HG03045 (cell line): Measurements from ENCODE around the gene CFAP119.

ENCODE experiments used
- ATAC-seq: cut with Tn5 transposase; IDR thresholded peaks from one replicate; pipeline ENCODE4 v1.9.1; 2021; ENCODE audit warnings: mild to moderate bottlenecking, moderate library complexity; ENCODE audit not compliant: unreplicated experiment

CFAP119 gene

DNA sequence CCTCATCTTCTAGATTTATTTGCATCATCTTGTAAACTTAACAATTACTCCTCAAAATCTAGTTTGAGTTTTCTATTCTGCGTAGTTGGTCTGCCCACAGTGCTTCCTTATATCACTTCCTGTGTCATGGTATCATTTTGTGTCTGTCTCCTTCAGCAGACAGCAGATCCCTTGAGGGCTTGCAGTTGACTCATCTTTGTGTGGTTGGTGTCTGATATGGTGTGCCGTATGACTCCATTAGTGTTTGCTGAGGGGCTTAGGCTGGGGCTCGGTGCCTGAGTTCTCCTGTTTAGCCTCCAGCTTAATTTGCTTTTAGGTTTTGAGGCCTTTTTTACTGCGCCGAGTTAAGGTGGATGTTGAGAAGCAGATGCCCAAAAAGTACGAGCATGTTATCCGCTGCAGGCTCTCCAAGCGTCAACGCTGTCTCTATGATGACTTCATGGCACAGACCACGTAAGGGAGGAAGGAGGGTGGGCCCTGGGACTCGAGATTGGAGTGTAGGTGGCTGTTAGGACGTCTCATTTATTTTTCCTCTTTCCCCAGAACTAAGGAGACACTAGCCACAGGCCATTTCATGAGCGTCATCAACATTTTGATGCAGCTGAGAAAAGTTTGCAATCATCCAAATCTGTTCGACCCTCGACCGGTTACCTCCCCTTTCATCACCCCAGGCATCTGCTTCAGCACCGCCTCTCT is 46.0 kb downstream of the CFAP119 start:
- no peak for ATAC-seq

DNA sequence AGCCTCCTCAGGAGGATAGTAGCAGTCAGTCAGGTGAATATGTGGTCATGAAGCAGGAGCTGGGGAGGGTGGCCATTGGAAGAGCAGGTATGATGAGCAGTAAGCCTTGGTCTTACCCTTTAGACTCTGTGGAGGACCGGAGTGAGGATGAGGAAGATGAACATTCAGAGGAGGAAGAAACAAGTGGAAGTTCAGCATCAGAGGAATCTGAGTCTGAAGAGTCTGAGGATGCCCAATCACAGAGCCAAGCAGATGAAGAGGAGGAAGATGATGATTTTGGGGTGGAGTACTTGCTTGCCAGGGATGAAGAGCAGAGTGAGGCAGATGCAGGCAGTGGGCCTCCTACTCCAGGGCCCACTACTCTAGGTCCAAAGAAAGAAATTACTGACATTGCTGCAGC is 50.1 kb downstream of the CFAP119 start:
- ATAC-seq: no peak

DNA sequence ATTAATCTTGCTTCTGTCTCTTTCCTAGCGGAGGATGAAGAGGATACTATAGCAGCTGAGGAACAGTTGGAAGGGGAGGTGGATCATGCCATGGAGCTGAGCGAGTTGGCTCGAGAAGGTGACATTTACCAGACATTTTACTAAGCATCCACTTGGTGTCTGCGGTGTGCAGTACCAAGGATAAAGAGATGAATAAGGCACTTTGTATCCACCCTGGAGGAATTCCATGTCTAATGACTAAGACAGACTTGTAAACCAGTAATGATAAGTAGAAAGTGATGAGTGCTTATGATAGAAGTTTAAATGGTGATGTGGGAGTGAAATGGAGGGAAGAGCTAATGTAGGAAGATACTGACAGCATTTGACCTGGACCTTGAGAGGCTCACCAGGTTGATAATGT is 50.9 kb downstream of the CFAP119 start:
- ATAC-seq: no peak
